LoVo (cell line): ENCODE data around the gene MRC2.

ENCODE experiments used
- DNase-seq: peaks from one replicate; pipeline ENCODE4 v3.0.0-alpha.2; 2016; ENCODE audit warnings: low spot score

MRC2 gene

DNA sequence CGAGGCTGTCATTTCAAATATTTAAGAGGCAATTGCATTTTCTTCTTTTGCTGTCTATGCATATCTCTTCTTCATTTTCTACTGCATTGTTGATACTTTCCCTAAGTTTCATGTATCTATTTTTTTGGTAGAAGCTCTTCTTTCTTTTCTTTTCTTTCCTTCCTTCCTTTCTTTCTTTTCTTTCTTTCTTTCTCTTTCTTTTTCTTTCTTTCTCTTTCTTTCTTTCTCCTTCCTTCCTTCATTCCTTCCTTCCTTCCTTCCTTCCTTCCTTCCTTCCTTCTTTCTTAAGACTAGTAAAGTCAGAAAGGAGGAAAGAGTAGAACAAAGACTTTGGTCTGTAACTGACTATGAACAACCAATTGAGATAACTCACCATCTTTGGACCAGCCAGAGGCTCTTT, 33.9 kb downstream of the MRC2 start:
- DNase-seq: no peak

- DNase-seq: no peak
Observed at GRCh38 chr17:62662855-62663254, 35.4 kb downstream of the MRC2 start.

GRCh38 chr17:62663304-62663703, 35.8 kb downstream of the MRC2 start:
- DNase-seq: no peak

- no peak for DNase-seq
Observed at GRCh38 chr17:62664336-62665120, 37.1 kb downstream of the MRC2 start.

DNA sequence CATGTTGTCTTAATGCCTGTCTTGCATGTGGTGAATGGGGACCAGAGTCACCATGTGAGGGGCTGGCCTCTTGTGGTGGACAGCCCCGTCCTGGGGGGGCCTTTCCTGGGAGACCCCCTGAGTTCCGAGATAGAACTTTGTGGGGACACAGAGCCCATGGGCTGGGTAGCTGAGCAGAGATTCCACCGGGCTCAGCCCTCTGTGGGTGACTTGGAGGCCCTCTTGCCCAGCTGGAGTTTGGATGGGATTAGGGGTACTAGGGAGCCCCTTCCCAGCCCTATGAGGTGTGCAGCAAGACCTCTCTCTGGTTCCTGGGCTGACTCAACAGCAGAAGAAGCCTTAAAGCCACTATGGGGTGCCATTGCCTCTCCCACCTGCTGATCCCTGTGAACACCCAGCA, 38.1 kb downstream of the MRC2 start:
- no peak for DNase-seq

DNA sequence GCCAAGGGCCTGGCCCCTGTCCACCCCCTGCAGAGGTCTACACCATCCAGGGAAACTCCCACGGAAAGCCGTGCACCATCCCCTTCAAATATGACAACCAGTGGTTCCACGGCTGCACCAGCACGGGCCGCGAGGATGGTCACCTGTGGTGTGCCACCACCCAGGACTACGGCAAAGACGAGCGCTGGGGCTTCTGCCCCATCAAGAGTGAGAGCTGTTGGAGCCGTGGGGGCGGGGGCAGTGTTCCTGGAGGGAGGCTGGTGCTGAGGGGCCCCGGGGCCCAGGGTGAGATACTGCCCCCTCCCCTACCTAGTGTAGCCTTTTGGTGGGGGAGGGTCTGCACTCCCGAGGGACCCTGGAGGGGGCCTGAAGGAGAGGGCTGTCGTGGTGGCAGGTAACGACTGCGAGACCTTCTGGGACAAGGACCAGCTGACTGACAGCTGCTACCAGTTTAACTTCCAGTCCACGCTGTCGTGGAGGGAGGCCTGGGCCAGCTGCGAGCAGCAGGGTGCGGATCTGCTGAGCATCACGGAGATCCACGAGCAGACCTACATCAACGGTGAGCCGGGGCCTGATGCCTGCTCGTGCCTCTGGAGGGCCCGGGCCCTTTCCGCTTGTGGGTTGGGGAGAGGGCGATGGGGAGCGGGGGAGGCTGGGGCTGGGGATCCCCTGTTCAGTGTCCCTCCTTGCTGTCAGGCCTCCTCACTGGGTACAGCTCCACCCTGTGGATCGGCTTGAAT, 38.8 kb downstream of the MRC2 start:
- no peak for DNase-seq

- no peak for DNase-seq
Observed at GRCh38 chr17:62666801-62667591, 39.5 kb downstream of the MRC2 start.

GRCh38 chr17:62668091-62668804, 40.8 kb downstream of the MRC2 start:
- DNase-seq: no peak

GRCh38 chr17:62670202-62670821, 42.8 kb downstream of the MRC2 start:
- no peak for DNase-seq

- DNase-seq: no peak
Observed at GRCh38 chr17:62671553-62671952, 44.1 kb downstream of the MRC2 start.

GRCh38 chr17:62672957-62673356, 45.5 kb downstream of the MRC2 start:
- DNase-seq: no peak

DNA sequence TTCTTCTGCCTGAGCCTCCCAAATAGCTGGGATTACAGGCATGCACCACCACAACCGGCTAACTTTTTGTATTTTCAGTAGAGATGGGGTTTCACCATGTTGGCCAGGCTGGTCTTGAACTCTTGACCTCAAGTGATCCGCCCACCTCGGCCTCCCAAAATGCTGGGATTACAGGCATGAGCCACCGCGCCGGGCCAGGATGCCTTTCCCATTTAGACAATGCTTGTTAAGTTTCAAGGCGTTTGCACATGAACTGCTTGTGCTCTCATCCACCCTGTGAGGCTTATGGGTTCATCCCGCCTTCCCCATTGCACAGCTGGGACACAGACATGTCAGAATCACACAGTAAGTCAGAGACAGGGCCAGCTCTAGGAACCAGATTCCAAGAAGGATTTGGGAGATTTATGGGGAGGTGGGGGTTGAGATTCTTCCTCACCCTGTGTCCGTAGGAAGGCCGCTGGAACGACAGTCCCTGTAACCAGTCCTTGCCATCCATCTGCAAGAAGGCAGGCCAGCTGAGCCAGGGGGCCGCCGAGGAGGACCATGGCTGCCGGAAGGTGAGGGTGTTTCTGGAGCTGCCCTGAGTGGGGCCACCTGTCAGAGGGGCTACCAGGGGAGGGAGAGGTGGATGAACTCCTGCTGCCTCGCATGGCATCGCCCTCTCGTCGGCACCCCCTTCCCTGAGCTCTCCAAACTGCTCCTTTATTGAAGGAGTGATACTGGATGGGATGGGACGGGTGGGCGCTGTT, 46.3 kb downstream of the MRC2 start:
- no peak for DNase-seq

- no peak for DNase-seq
Observed at GRCh38 chr17:62674363-62674739, 46.9 kb downstream of the MRC2 start.

DNA sequence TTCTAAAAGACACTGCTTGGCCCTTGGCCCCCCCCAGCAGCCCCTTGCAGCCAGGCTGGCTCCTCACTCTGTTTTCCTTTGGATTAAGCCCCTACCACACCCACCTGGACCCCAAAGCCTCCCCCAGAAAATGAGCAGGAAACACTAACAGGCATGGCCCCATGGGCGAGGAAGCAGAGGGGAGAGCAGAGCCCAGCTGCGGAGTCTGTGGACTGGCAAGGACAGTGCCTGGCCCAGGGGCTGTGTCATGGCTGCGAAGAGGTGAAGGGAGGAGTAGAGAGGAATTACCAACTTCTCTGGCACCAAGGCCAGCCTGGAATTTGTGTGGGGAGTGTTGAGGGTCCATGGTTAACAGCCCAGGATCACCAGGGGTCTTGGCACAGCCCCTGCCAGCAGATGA, 47.4 kb downstream of the MRC2 start:
- no peak for DNase-seq

- DNase-seq: no peak
Observed at GRCh38 chr17:62675260-62675659, 47.8 kb downstream of the MRC2 start.

- no peak for DNase-seq
Observed at GRCh38 chr17:62675701-62676100, 48.2 kb downstream of the MRC2 start.

- DNase-seq: no peak
Observed at GRCh38 chr17:62676231-62676943, 48.9 kb downstream of the MRC2 start.

DNA sequence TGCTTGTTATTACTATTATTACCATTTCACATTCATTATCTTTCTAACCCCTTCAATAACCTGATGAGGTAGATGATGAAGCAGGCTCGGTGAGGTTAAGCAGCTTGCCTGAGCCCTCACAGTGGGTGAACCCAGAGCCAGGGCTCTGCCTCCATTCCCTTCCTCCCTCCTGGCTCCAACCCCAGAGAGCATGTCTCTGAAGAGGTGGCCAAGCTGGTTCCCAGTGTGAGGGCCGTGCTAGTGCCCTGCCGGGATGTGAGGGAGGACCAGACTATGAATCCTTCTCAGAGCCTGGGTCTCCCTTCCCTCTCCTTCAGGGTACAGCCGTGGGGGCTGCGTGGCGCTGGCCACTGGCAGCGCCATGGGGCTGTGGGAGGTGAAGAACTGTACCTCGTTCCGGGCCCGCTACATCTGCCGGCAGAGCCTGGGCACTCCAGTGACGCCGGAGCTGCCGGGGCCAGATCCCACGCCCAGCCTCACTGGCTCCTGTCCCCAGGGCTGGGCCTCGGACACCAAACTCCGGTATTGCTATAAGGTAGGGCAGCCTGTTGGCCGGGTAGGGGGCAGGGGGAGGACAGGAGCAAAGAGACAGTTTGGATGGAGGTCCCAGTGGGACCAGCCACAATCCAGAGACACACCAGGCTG, 49.6 kb downstream of the MRC2 start:
- no peak for DNase-seq

- no peak for DNase-seq
Observed at GRCh38 chr17:62678214-62678919, 50.9 kb downstream of the MRC2 start.
